SIG-M5 treated with dmso at 0.1 percent for 504 hours (cell line): ENCODE measurements around the gene OGFOD3.
"Not testable (repeated sequence)": the region's sequence is repeated elsewhere in the genome, so short reads cannot be mapped to it uniquely, and the experiment has no call there.

ENCODE experiments used
- DNase-seq: peaks from one replicate; lab custom pipeline; 2025; ENCODE audit not compliant: unreplicated experiment; lab: John Stamatoyannopoulos, UW

Gene OGFOD3

GRCh38 chr17:82377294-82377693, 41.1 kb downstream of the OGFOD3 start:
- DNase-seq = not testable (repeated sequence)

- peak; percentile 49 for DNase-seq
These were observed 42.2 kb downstream of the OGFOD3 start for GRCh38 chr17:82376042-82376730.

- no peak for DNase-seq
These were observed 42.9 kb downstream of the OGFOD3 start for GRCh38 chr17:82375359-82376041.

GRCh38 chr17:82374626-82375331, 43.6 kb downstream of the OGFOD3 start:
- no peak for DNase-seq

- DNase-seq = no peak
These were observed 44.4 kb downstream of the OGFOD3 start for GRCh38 chr17:82373731-82374625.

GRCh38 chr17:82373072-82373452, 45.3 kb downstream of the OGFOD3 start:
- not testable (repeated sequence) for DNase-seq

GRCh38 chr17:82372249-82373071, 45.9 kb downstream of the OGFOD3 start:
- no peak for DNase-seq

GRCh38 chr17:82371333-82372248, 46.8 kb downstream of the OGFOD3 start, which contains the start of gene UTS2R:
Gene UTS2R (plus strand): TSS chr17:82371765. CDS start chr17:82374325, 2,560 bp downstream.
- DNase-seq = no peak

- DNase-seq = no peak
These were observed 47.7 kb downstream of the OGFOD3 start for GRCh38 chr17:82370471-82371332.

- DNase-seq = no peak
These were observed 49.2 kb downstream of the OGFOD3 start for GRCh38 chr17:82369211-82369610.

GRCh38 chr17:82367724-82368524, 50.5 kb downstream of the OGFOD3 start:
- peak; percentile 23 for DNase-seq

- DNase-seq = no peak
These were observed 51.6 kb downstream of the OGFOD3 start for GRCh38 chr17:82366749-82367148.

- DNase-seq = no peak
These were observed 52.6 kb downstream of the OGFOD3 start for GRCh38 chr17:82365606-82366295.

GRCh38 chr17:82361885-82362633, 56.3 kb downstream of the OGFOD3 start:
- DNase-seq = no peak

- DNase-seq = not testable (repeated sequence)
These were observed 58.8 kb downstream of the OGFOD3 start for GRCh38 chr17:82359451-82360074.
